GM21717 (cell line): ENCODE measurements around the gene SRPK3.

Experiments
- ATAC-seq: cut with Tn5 transposase; IDR thresholded peaks from one replicate; pipeline ENCODE4 v1.9.1; 2021; ENCODE audit warnings: mild to moderate bottlenecking, moderate library complexity; ENCODE audit not compliant: unreplicated experiment

The SRPK3 gene

DNA sequence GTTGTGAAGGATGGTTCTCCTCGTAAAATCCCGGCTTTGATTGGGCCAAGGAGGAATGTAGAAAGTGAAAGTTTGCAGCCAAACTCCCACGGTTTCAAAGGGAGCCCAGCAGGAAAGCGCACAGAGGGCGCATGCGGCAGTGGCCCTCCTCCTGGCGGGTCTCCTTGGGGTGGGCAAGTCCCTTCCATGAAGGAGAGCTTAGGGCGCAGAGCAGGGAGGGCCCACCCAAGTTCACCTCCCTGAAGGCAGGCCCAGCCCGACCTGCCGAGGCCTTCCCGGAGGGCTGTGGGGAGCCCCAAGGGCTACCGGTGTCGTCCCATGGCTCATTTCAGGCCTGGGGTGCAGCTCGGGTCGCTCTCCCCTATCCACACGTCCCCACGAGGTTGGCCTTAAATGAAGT, 47.5 kb downstream of the SRPK3 start:
- ATAC-seq = no peak

DNA sequence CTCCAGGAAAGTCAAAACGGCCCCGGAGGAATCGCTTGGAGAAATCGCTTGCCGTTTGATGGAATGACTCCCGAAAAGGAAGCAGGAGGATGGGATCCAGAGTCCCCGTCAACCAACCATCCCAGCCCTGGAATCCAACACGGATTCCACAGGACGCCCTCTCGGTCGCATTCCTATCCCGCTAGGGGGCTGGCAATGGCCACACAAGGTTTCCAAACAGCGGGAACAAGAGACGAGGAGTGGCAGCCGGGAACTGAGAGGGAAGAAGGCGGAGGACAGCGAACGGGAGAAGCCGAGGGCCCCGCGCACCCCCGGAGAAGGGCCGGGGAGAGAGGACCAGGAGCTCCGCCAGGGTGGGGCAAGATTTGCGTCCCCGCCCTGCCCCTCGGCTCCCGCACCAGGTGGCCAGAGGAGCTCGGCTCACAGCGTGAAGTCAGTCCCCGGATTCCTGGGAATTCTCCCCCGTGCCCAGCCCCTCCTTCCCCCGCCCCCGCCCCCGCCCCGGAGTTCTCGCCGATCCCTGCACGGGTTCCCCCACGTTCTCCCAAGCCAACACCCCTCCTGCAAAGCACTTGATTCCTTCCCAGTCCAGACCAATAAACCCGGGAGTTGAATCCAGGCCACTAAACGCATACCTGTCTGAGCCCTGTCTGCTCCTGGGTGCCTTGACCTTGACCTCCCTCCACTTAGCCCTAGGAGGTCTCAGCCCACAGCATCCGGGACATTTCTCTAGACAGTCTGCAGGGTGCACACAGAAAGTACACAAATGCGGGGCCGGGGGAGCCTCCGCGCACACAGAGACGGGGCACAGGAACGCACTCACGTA, 48.1 kb downstream of the SRPK3 start:
- ATAC-seq = no peak

DNA sequence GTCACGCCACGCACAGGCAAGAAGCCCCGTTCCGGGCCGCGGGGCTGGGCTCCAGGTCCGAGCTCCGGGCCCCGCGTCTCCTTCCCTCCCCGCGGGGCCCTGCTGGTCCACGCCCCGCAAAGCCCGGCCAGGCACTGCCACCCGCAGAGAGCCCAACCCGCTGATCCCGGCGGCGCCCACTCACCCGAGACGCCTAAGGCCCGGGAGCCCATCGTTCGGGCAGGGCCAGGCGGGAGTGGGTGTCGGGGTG, 48.6 kb downstream of the SRPK3 start:
- ATAC-seq = no peak

DNA sequence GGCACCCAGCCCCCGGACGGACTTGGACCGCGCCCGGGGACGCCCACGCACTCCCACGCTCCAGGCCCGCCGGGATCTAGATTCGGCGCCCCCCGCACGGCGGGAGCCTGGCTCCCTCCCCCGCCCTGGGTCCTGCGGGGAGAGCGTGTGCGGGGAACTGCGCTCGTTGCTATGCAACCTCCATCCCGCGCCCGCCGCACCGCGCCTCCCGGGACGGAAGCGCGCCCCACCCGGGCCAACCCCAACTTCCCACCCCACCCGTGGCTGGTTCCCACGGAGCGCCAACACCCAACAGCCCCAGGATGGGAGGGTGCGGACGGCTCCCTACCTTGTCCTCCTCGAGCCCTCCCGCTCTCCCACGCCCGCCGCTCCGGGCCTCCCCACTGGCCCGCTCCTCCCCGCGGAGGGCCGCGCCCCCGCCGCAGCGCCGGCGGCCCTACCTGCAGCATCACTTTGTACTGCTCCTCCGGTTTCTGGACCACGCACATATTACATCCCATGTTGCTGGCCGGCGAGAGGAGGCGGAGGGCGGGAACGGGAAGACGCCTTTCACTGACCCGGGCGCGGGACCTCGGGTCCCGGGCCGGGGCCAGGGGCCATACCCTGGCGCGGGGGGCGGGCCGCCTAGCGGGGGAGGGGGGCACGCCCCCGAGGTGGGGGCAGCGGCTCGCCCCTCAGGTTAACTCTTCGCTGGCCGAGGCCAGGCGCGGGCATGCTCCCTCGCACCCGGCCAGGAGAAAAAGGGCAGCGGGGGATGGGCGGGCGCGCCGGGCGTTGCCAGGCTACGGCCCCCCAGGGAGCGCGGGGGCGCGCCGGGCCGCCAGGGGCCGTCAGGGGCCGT, 49.2 kb downstream of the SRPK3 start, which contains the start of gene PDZD4:
TSS of gene PDZD4 (minus strand) at position 746 of the 841 bp plus-strand sequence. CDS start at position 500, 246 bp downstream.
- no peak for ATAC-seq

DNA sequence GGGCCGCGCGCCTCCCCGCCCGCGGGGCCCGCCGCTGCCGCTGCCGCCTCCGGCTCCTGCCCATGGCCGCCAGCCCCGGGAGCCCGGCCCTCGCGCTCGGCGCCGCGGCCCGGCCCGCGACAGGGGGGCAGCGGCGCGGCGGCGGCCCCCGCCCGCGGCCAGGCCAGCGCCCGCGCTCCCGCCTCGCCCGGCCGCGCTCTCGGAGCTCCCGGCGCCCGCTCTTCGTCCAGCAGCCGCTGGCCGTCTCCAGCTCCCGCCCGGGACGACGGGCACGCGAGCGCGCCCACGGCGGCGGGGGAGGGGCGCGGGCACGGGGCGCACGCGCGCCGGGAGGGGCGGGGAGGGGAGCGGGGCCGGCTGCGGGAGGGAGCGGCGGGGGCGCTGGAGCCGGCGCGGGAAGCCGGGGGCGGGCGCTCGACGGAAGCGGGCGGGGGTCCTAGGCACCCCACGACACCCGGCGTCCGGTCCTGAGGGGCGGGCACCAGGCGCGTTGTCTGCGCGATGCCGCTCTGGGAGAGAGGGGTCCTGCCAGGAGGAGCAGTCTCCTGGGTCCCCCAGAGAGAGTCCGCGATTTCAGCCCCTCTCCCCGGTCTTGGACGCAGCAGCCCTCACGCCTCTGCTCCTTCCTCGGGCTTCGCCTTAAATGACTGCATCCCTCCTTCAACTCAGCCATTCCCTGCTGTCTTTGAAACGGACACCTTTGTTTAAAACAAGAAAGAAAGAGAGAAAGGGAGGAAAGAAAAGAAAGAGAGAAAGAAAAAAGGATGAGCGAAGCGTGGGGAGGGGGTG, 50.0 kb downstream of the SRPK3 start:
- no peak for ATAC-seq

DNA sequence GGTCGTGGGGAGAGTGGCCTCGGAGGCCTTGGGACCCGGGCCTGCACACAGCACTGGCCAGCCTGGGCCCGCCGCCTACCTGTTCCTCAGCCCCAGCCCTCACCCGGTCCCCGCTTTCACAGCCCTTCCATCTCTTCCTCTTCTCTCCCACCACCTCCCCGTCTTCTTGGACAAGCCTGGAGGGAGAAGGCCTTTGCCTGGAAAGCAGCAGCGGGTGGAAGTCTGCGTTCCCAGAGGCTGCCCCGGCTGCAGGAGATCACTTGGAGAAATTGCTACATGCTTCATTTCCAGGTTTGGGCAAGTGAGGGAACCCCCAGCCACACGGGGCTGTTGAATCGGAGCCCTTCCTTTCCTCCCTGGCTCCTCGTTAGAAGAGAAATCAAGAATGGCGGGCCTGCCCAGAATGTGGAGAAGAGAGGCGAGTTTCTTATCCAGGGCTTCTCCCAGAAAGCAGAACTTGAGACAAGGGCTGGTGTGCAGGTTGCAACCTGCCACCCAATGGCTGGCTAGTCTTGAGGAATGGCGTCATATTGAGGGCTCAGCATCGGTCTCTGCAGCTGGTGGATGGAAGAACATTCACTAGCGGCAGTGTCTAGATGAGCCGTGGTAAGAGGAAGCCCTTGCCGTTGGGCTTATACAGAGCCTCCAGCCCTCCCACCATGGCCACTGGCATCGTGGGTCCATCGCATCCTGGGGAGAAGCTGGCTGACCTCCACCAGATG, 50.7 kb downstream of the SRPK3 start:
- no peak for ATAC-seq

DNA sequence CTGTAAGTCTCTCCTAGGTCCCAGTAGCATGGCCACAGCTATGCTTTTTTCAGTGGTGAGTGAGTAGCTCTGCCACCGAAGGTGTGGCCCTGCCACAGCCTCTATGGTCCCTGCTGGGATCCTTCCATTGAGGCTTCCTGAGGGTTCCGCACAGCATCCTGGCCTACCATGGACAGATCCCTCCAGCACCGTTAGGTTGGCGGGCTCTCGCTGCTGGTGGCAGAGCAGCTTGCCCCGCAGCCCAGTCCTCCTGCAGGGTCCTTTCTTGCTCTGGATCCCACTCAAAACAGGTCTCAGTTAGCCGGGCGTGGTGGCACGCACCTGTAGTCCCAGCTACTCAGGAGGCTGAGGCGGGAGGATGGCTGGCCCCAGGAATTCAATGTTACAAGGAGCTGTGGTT, 51.9 kb downstream of the SRPK3 start:
- no peak for ATAC-seq
